A549 (cell line): Measurements from ENCODE around the gene PRPF8. TPM values are rescaled to one million over a fixed set of nuclear protein-coding genes. Genes with fewer than 3 reads are reported as not detected.

ENCODE experiments used
- ATAC-seq, 2 experiments: fragments of 200-7000 bp in 1 of 2; fragments of >200 bp in 1 of 2; cut with Nextera tagmentation in 1 of 2; cut with Tn5 transposase in 1 of 2; 3 replicates each; pipeline versions ENCODE4 v1.8.0 to v1.9.1; 2018 to 2020; ENCODE audit warnings: mild to moderate bottlenecking in 1 of 2, moderate library complexity in 1 of 2
- CTCF ChIA-PET: fragments of 300-600 bp; sonication (Branson Sonifier 250); formaldehyde crosslinking; extraction: SDS; loops from one replicate; lab custom pipeline; 2021; ENCODE audit warnings: antibody characterized with exemption, inconsistent platforms; lab: Yijun Ruan, JAX
- POLR2A ChIA-PET: fragments of 350-600 bp; formaldehyde crosslinking; extraction: SDS; loops from one replicate; lab custom pipeline; 2021; ENCODE audit warnings: antibody characterized with exemption, inconsistent platforms; lab: Yijun Ruan, JAX
- DNase-seq, 2 experiments: peaks; one replicate each; pipeline versions ENCODE4 v3.0.0 to v3.0.0-alpha.2; 2011 to 2016; ENCODE audit warnings: low read depth in 1 of 2, low spot score in 1 of 2
- FAIRE-seq: peaks from 2 replicates; lab custom pipeline; 2011; peaks lifted over from hg19 to GRCh38; lab: Jason Lieb, UNC
- H3K27ac ChIP-seq, 2 experiments: fragments of >200 bp; sonication (Bioruptor Twin); formaldehyde crosslinking; 3 replicates each; pipeline ENCODE4 v1.5.1; 2016 to 2017
- H3K4me1 ChIP-seq: fragments of >200 bp; sonication (Bioruptor Twin); formaldehyde crosslinking; 3 replicates; pipeline ENCODE4 v1.6.1; 2016
- H3K4me2 ChIP-seq: fragments of >200 bp; sonication (Bioruptor Twin); formaldehyde crosslinking; 3 replicates; pipeline ENCODE4 v1.6.1; 2016
- H3K4me3 ChIP-seq: fragments of >200 bp; sonication (Bioruptor Twin); formaldehyde crosslinking; 3 replicates; pipeline ENCODE4 v1.5.1; 2016
- H3K9me3 ChIP-seq: fragments of >200 bp; sonication (Bioruptor Twin); formaldehyde crosslinking; 3 replicates; pipeline ENCODE4 v1.6.1; 2016
- CBX2 ChIP-seq: fragments of 200-600 bp; sonication (generic); IDR thresholded peaks from 2 replicates; pipeline ENCODE4 v1.6.1; 2016; ENCODE audit warnings: low read depth, mild to moderate bottlenecking, borderline replicate concordance
- CBX8 ChIP-seq: fragments of 200-600 bp; sonication (generic); IDR thresholded peaks from 2 replicates; pipeline ENCODE4 v1.6.1; 2016
- EHMT2 ChIP-seq: fragments of 200-600 bp; sonication (generic); IDR thresholded peaks from 2 replicates; pipeline ENCODE4 v1.6.1; 2016; ENCODE audit warnings: antibody characterized with exemption, low read depth, mild to moderate bottlenecking, moderate library complexity
- FOSB ChIP-seq: fragments of 250-450 bp; sonication (Bioruptor Pico); IDR thresholded peaks from 2 replicates; pipeline ENCODE4 v1.5.0; 2020; ENCODE audit warnings: mild to moderate bottlenecking, moderate library complexity
- HDAC2 ChIP-seq: fragments of 200-600 bp; sonication (generic); IDR thresholded peaks from 2 replicates; pipeline ENCODE4 v1.6.1; 2016
- HOXB5 ChIP-seq: fragments of 250-450 bp; sonication (Bioruptor Pico); IDR thresholded peaks from 2 replicates; pipeline ENCODE4 v1.5.0; 2020; ENCODE audit warnings: mild to moderate bottlenecking, moderate library complexity
- JUN ChIP-seq, 2 experiments: fragments of >200 bp; sonication (Bioruptor Twin); formaldehyde crosslinking; IDR thresholded peaks; 2 replicates in 1 of 2; 3 replicates in 1 of 2; pipeline ENCODE4 v1.6.1; 2016 to 2017
- NFE2L2 ChIP-seq: fragments of 150-350 bp; conservative IDR thresholded peaks from 2 replicates; pipeline ENCODE4 v1.6.1; 2014; ENCODE audit warnings: low read length
- RFX5 ChIP-seq: fragments of 450-650 bp; IDR thresholded peaks from 2 replicates; pipeline ENCODE4 v1.7.1; 2014; ENCODE audit warnings: antibody characterized with exemption, mild to moderate bottlenecking, moderate library complexity
- RNF2 ChIP-seq: fragments of 200-600 bp; sonication (generic); IDR thresholded peaks from 2 replicates; pipeline ENCODE4 v1.6.1; 2016; ENCODE audit warnings: low read depth, mild to moderate bottlenecking, antibody characterized with exemption, moderate library complexity, borderline replicate concordance
- ZC3H11A ChIP-seq: fragments of 450-650 bp; IDR thresholded peaks from 2 replicates; pipeline ENCODE4 v1.6.1; 2014; ENCODE audit warnings: antibody characterized with exemption, mild to moderate bottlenecking
- WGBS: methylation state at CpG from one replicate; pipeline ENCODE4 v1.1.6; 2017; ENCODE audit errors: missing lambda C conversion rate; 5-methylcytosine and 5-hydroxymethylcytosine counted together
- polyA plus RNA-seq, 4 experiments: library from polyadenylated mRNA; depleted of rRNA in 3 of 4; stranded (reverse); fragments of >200 nt; fragmentation: RNase III in 1 of 4; extraction: RNeasy Plus Mini Kit Qiagen cat#74134 plus additional on column Dnase treatment in 1 of 4; gene quantifications; 2 replicates in 3 of 4; 3 replicates in 1 of 4; pipeline ENCODE4 v1.2.3, GENCODE V29; 2011 to 2017
- TF ChIP-seq, protein P1 (sequence below): fragments of >200 bp; sonication (Bioruptor Twin); formaldehyde crosslinking; IDR thresholded peaks from 3 replicates; pipeline ENCODE4 v1.5.1; 2016
- TF ChIP-seq, protein P2 (sequence below): fragments of >200 bp; sonication (Bioruptor Twin); formaldehyde crosslinking; IDR thresholded peaks from 2 replicates; pipeline ENCODE4 v1.6.1; 2016
- TF ChIP-seq, protein P3 (sequence below): fragments of 450-650 bp; IDR thresholded peaks from 2 replicates; pipeline ENCODE4 v1.6.1; 2014; ENCODE audit warnings: antibody characterized with exemption
- TF ChIP-seq, protein P4 (sequence below): fragments of 250-450 bp; sonication (Bioruptor Pico); IDR thresholded peaks from 2 replicates; pipeline ENCODE4 v1.5.0; 2021; ENCODE audit warnings: mild to moderate bottlenecking, moderate library complexity, borderline replicate concordance

PRPF8 gene
- polyA plus RNA-seq, 2 of the 4 experiments (the other 2 are of a cell fraction): 234 to 263 TPM

DNA sequence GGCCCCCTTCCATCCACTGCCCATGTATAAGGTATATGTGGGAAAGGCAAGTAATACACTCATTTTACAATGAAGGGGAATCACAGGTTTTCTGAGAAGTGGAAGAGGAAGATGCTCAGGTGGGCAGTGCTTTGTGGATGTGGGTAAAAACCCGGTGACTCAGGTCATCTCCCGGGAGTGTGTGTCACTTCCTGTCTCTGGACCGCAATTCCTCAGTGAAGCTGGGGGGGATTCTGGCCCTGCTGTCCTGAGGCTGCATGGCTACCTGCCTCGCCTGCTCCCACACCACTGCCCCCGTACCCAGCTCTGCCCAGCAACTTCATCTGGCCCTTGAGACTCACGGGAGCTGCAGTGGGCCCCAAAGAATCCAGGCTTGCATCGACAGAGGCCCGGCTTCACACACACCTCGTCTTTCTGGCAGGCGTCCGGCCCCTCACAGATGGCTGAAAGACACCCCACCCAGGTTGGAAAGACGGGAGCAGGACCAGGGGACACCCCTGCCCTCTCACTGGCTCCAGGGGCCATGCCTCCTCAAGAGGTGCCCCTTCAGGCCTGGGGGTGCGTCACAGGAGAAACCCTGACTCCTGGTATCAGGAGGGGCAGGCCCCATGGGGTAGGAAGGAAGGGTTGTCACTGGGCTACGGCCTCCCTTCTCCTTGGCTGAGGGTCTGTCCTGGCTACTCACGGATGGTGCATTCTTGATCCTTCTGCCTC lies 40.0 kb downstream of the PRPF8 start:
- 73% methylated on average over 15 of the region's 15 CpGs for WGBS
- no peak for DNase-seq
- ChIA-PET POLR2A (no interaction called here), CTCF (interaction anchor here (0.6 to 11.7 kb wide), 11 partner anchors 7 to 119 kb away, joined by 3 to 204 read pairs (median 4); partner anchors contain the start of gene SLC43A2)
- FAIRE-seq: no peak
- TF ChIP-seq HDAC2 (no peak), FOSB (CRISPR knock-in tag) (no peak), RNF2 (no peak), EHMT2 (no peak), ZC3H11A (no peak)
- TF ChIP-seq, protein P1, sequence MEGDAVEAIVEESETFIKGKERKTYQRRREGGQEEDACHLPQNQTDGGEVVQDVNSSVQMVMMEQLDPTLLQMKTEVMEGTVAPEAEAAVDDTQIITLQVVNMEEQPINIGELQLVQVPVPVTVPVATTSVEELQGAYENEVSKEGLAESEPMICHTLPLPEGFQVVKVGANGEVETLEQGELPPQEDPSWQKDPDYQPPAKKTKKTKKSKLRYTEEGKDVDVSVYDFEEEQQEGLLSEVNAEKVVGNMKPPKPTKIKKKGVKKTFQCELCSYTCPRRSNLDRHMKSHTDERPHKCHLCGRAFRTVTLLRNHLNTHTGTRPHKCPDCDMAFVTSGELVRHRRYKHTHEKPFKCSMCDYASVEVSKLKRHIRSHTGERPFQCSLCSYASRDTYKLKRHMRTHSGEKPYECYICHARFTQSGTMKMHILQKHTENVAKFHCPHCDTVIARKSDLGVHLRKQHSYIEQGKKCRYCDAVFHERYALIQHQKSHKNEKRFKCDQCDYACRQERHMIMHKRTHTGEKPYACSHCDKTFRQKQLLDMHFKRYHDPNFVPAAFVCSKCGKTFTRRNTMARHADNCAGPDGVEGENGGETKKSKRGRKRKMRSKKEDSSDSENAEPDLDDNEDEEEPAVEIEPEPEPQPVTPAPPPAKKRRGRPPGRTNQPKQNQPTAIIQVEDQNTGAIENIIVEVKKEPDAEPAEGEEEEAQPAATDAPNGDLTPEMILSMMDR: no peak
- H3K9me3 ChIP-seq: no peaks in the 10 kb centered on the region
- ATAC-seq: no peak
- H3K27ac ChIP-seq: peak overlapping the region in 1 of 2 experiments; percentile 81; a peak in 2 of 6 replicates
- no peak overlapping the region for H3K4me3 ChIP-seq
- peaks cover 28% of the 10 kb centered on the region for H3K4me1 ChIP-seq
- peak overlapping the region; percentile 100 for H3K4me2 ChIP-seq

DNA sequence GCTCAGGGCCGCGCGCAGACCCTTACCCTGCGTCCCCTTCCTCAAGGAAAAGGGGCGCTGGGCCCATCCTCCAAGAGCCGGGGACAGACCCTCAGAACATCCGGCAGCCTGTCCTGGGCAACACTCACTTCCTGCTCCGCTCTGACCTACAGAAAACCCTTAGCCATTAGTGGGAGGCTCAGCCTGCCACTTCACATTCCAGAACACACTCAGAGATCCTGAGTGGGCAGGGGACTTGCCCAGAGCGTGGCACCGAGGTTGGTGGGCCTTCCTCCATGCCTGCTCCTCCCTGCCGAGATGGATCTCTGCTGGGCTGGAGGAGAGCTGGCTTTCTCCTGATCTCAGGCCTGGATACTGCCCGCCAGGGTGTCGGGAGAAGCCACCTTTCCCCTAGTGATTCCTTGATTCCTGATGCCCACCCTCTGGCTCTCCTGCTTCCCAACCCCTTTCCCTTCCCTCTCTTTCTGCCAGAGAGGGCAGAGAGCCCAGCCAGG lies 40.6 kb downstream of the PRPF8 start:
- 57% methylated on average over 13 of the region's 13 CpGs for WGBS
- Histone ChIP-seq H3K4me2 (peak overlapping the region; percentile 100), H3K4me1 (peaks cover 31% of the 10 kb centered on the region), H3K27ac (peak overlapping the region; percentile 59 to 81; a peak in 4 of 6 replicates), H3K9me3 (no peaks in the 10 kb centered on the region), H3K4me3 (peak overlapping the region; percentile 88)
- ATAC-seq (no peak), DNase-seq (no peak), FAIRE-seq (no peak)
- ChIA-PET POLR2A (no interaction called here), CTCF (interaction anchor here (0.6 to 11.7 kb wide), 6 partner anchors 8 to 119 kb away, joined by 3 to 204 read pairs (median 60); partner anchors contain the start of gene SLC43A2)
- TF ChIP-seq CBX8: no peak
- no peak for TF ChIP-seq HOXB5 (CRISPR knock-in tag)
- no peak for TF ChIP-seq EHMT2
- TF ChIP-seq, protein P2, sequence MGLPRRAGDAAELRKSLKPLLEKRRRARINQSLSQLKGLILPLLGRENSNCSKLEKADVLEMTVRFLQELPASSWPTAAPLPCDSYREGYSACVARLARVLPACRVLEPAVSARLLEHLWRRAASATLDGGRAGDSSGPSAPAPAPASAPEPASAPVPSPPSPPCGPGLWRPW: no peak
- TF ChIP-seq, protein P3, sequence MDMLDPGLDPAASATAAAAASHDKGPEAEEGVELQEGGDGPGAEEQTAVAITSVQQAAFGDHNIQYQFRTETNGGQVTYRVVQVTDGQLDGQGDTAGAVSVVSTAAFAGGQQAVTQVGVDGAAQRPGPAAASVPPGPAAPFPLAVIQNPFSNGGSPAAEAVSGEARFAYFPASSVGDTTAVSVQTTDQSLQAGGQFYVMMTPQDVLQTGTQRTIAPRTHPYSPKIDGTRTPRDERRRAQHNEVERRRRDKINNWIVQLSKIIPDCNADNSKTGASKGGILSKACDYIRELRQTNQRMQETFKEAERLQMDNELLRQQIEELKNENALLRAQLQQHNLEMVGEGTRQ: no peak
- TF ChIP-seq, protein P4, sequence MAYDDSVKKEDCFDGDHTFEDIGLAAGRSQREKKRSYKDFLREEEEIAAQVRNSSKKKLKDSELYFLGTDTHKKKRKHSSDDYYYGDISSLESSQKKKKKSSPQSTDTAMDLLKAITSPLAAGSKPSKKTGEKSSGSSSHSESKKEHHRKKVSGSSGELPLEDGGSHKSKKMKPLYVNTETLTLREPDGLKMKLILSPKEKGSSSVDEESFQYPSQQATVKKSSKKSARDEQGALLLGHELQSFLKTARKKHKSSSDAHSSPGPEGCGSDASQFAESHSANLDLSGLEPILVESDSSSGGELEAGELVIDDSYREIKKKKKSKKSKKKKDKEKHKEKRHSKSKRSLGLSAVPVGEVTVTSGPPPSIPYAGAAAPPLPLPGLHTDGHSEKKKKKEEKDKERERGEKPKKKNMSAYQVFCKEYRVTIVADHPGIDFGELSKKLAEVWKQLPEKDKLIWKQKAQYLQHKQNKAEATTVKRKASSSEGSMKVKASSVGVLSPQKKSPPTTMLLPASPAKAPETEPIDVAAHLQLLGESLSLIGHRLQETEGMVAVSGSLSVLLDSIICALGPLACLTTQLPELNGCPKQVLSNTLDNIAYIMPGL: no peak
- no peak for TF ChIP-seq NFE2L2

DNA sequence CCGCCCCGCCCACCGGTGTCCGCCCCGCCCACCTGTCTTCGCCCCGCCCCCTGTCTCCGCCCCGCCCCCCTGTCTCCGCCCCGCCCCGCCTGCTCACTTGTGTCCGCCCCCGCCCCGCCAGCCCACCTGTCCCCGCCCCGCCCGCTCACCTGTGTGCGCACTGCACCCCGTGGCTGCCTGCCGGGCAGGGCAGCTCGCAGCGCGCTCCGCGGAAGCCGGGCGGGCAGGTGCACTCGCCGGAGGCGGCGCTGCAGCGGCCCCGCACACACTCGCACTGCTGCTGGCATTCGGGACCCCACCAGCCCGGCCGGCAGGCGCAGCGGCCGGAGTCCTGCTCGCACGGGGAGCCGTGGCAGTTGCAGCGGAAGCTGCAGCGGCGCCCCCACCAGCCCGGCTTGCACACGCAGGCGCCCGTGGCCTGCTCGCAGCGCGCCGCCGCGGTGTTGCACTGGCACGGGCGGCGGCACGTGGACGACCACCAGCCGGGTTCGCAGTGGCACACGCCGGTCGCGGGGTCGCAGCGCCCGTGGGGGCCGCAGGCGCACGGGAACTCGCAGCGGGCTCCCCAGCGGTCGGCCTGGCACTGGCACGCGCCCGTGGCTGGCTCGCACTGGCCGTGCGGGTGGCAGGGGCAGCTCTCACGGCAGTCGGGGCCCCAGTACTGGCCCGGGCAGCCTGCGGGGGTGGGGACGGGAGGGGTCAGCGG lies 41.2 kb downstream of the PRPF8 start:
- H3K9me3 ChIP-seq: no peaks in the 10 kb centered on the region
- ChIA-PET CTCF (interaction anchor here (0.7 to 11.7 kb wide), 6 partner anchors 8 to 162 kb away, joined by 3 to 204 read pairs (median 60); partner anchors contain the start of gene SLC43A2), POLR2A (no interaction called here)
- TF ChIP-seq HOXB5 (CRISPR knock-in tag) (peak; percentile 57; the same call in 1 of the 2 replicates), CBX2 (no peak), RFX5 (no peak), JUN (IDR thresholded peaks at IDR 0.05) (peak in 1 of 2 experiments; percentile 33; a peak in 1 of 5 replicates)
- TF ChIP-seq, protein P1: peak; percentile 33
- peak overlapping the region; percentile 59 to 81; a peak in 5 of 6 replicates for H3K27ac ChIP-seq
- H3K4me3 ChIP-seq: peak overlapping the region; percentile 88
- H3K4me2 ChIP-seq: peak overlapping the region; percentile 100
- DNase-seq (peak; percentile 49 to 65), FAIRE-seq (no peak), ATAC-seq (peak; percentile 1 to 12; a peak in 2 of 6 replicates)
- WGBS: under 1% methylated on average over 28 of the region's 90 CpGs
- peaks cover 30% of the 10 kb centered on the region for H3K4me1 ChIP-seq
